OCI-LY1 (cell line): ENCODE measurements around the gene AFAP1L1.

Experiments
- EZH2 ChIP-seq: fragments of 200-600 bp; sonication (generic), shearing (Covaris generic); IDR thresholded peaks from 2 replicates; pipeline ENCODE4 v1.8.0; 2017; ENCODE audit warnings: borderline replicate concordance, mixed run types, mild to moderate bottlenecking, antibody characterized with exemption, low read length, moderate library complexity, mixed read lengths
- TF ChIP-seq, protein P1 (sequence below): fragments of 200-600 bp; sonication (generic), shearing (Covaris generic); IDR thresholded peaks from 2 replicates; pipeline ENCODE4 v1.5.1; 2017; ENCODE audit warnings: mild to moderate bottlenecking, antibody characterized with exemption, low read length, moderate library complexity, mixed read lengths

GRCh38 chr5:149363358-149363757 is 91.7 kb downstream of the AFAP1L1 start:
- TF ChIP-seq, protein P1, sequence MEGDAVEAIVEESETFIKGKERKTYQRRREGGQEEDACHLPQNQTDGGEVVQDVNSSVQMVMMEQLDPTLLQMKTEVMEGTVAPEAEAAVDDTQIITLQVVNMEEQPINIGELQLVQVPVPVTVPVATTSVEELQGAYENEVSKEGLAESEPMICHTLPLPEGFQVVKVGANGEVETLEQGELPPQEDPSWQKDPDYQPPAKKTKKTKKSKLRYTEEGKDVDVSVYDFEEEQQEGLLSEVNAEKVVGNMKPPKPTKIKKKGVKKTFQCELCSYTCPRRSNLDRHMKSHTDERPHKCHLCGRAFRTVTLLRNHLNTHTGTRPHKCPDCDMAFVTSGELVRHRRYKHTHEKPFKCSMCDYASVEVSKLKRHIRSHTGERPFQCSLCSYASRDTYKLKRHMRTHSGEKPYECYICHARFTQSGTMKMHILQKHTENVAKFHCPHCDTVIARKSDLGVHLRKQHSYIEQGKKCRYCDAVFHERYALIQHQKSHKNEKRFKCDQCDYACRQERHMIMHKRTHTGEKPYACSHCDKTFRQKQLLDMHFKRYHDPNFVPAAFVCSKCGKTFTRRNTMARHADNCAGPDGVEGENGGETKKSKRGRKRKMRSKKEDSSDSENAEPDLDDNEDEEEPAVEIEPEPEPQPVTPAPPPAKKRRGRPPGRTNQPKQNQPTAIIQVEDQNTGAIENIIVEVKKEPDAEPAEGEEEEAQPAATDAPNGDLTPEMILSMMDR = no peak
- TF ChIP-seq EZH2 = no peak
